Upper lobe of left lung (tissue), 6 donors: Measurements from ENCODE around the gene RHCE. TPM values are rescaled to one million over a fixed set of nuclear protein-coding genes. Genes with fewer than 3 reads are reported as not detected.
A peak's percentile ranks its signal among the peaks of the same experiment; 100 is the strongest.

ENCODE experiments used
- ATAC-seq, 2 donors: fragments of 200-7000 bp; cut with Tn5 transposase; one replicate each; pipeline ENCODE4 v1.9.1; 2022; ENCODE audit warnings: mild to moderate bottlenecking in 2 of 2, moderate library complexity in 2 of 2; ENCODE audit not compliant: low FRiP score in 2 of 2
- DNase-seq, 2 donors: peaks; one replicate each; pipeline ENCODE4 v3.0.0-alpha.2; 2019 to 2020
- H3K27ac ChIP-seq, 4 donors: fragments of 200-600 bp; sonication (generic); one replicate each; pipeline ENCODE4 v1.5.1; 2016 to 2019
- H3K27me3 ChIP-seq, 4 donors: fragments of 200-600 bp; sonication (generic); one replicate each; pipeline ENCODE4 v1.5.1; 2017 to 2019
- H3K36me3 ChIP-seq, 4 donors: fragments of 200-600 bp; sonication (generic); one replicate each; pipeline ENCODE4 v1.5.1; 2016 to 2019
- H3K4me1 ChIP-seq, 4 donors: fragments of 200-600 bp; sonication (generic); one replicate each; pipeline ENCODE4 v1.5.1; 2018 to 2019
- H3K4me3 ChIP-seq, 4 donors: fragments of 200-600 bp; sonication (generic); one replicate each; pipeline ENCODE4 v1.5.1; 2017 to 2019; ENCODE audit warnings: mild to moderate bottlenecking in 2 of 4, moderate library complexity in 1 of 4
- H3K9me3 ChIP-seq, 4 donors: fragments of 200-600 bp; sonication (generic); one replicate each; pipeline ENCODE4 v1.5.1; 2018 to 2019
- CTCF ChIP-seq, 6 experiments: fragments of 450-650 bp in 4 of 6; fragments of 200-600 bp in 2 of 6; sonication (generic) in 2 of 6; IDR thresholded peaks; one replicate each; pipeline ENCODE4 v1.5.1; 2016 to 2019; ENCODE audit warnings: antibody characterized with exemption in 6 of 6
- EP300 ChIP-seq, 4 donors: sonication (generic); formaldehyde crosslinking; IDR thresholded peaks; one replicate each; pipeline ENCODE4 v1.5.1; 2017; ENCODE audit warnings: antibody characterized with exemption in 4 of 4, control low read depth in 2 of 4
- POLR2A ChIP-seq, 4 donors: fragments of 450-650 bp; IDR thresholded peaks; one replicate each; pipeline ENCODE4 v1.5.1; 2016 to 2017; ENCODE audit warnings: antibody characterized with exemption in 4 of 4, mild to moderate bottlenecking in 2 of 4
- POLR2AphosphoS5 ChIP-seq, 2 donors: sonication (generic); formaldehyde crosslinking; IDR thresholded peaks; one replicate each; pipeline ENCODE4 v1.5.1; 2017; ENCODE audit warnings: antibody characterized with exemption in 2 of 2
- WGBS, 2 donors: methylation state at CpG; one replicate each; pipeline ENCODE4 v1.1.5; 2017 to 2018; 5-methylcytosine and 5-hydroxymethylcytosine counted together
- total RNA-seq, 6 donors: library from RNA; depleted of rRNA in 4 of 6; stranded (reverse); fragments of >200 nt in 4 of 6; gene quantifications; one replicate each; pipeline versions ENCODE4 v1.1.0 to v1.2.1, GENCODE V29; 2016 to 2021
- donor health status: DM: no; HTN: no; CAD: no; lungs with moderate emphysema.
- donor health status: DM: no; HTN: yes; CAD: no; lungs with severe emphysema.

Gene RHCE
- total RNA-seq, 6 donors from 2014 or later, result 0.34 to 2.4 (median 2.1) TPM; not detected in 1

DNA sequence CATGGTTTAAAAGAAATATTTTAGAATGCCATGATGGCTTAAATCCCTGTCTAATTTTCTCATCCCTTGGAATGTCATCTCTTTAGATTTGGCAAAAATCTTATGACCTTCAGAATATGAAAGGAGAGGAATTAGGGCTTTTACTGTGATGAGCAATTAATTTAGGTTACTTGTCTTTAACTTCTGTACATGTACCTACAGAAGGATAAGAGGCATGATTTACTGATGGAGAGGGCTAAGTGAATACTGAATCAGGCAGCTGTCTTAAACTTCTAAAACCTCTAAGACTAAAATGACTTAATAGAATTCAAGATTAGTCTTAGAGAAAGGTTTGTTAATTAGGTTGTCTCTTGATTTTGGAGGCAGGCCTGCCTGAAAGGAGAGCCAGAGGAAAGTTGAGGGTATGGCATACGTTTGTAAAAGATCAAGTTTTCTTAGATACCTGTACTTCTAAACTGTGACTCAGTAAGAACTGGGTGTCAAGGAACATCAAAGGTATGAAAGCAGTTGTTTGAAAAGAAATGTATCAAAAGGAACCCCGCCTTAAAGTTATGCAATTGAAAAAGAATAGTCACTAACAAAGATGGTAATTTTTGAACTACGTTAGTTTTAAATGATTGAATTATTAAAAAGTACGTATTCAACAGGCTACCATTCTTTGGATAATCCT, 22.5 kb upstream of the RHCE start:
- Histone ChIP-seq H3K36me3 (peaks cover 0 to 7% (median 3%) of the 10 kb centered on the region in 4 donors), H3K9me3 (no peaks in the 10 kb centered on the region), H3K27ac (no peak overlapping the region), H3K27me3 (no peaks in the 10 kb centered on the region), H3K4me1 (peaks cover 0 to 2% (median 0%) of the 10 kb centered on the region in 4 donors), H3K4me3 (no peak overlapping the region)
- no peak for DNase-seq
- ATAC-seq, result no peak
- WGBS, 2 donors, result 83 to 88% methylated on average over 4 of the region's 4 CpGs
- TF ChIP-seq CTCF (IDR thresholded peaks at IDR 0.05) (no peak), POLR2AphosphoS5 (IDR thresholded peaks at IDR 0.05) (no peak), POLR2A (IDR thresholded peaks at IDR 0.05) (no peak), EP300 (IDR thresholded peaks at IDR 0.05) (no peak)

DNA sequence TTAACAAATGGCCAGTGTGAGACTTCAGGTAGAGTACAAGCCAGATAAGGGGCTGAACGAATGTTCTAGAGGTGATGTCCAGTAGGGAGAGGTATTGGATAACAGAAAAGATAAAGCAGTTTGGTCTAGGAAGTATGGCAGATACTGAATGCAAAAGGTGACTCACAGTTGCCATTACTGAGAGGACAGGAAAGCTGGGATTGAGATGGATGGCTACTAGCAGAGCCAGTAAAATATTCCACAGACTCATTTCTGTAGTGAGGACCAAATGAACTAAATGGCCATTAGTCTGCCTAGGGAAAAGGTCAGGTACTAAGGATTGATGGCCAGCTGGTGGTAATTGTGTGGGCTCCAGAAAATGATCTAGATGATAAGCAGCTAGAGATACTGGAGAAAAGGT, 21.6 kb upstream of the RHCE start:
- Histone ChIP-seq H3K36me3 (no peaks in the 10 kb centered on the region), H3K27ac (no peak overlapping the region), H3K4me1 (peaks cover 0 to 2% (median 0%) of the 10 kb centered on the region in 4 donors), H3K27me3 (no peaks in the 10 kb centered on the region), H3K4me3 (no peak overlapping the region), H3K9me3 (no peaks in the 10 kb centered on the region)
- DNase-seq (no peak), ATAC-seq (no peak)
- no peak for TF ChIP-seq CTCF (IDR thresholded peaks at IDR 0.05)
- no peak for TF ChIP-seq POLR2AphosphoS5 (IDR thresholded peaks at IDR 0.05)
- TF ChIP-seq EP300 (IDR thresholded peaks at IDR 0.05), result no peak
- TF ChIP-seq POLR2A (IDR thresholded peaks at IDR 0.05), result no peak
- 66 to 83% methylated on average over 1 of the region's 1 CpG for WGBS, 2 donors

DNA sequence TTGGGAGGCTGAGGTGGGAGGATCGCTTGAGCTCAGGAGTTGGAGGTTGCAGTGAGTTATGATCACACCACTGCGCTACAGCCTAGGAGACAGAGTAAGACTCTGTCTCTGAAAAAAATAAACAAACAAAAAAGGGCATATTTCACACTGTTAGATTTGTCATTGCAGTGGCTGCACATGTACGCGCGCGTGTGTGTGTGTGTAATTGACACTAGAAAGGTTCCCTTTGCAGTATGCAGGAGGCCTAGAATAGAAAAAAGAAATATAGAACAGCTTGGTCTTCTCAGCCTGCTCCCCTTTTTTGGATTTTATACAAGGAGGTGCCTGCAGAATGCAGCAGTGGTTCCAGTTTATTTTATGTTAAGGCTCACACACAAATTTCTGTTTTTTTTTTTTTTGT, 18.7 kb upstream of the RHCE start:
- ATAC-seq, result no peak
- Histone ChIP-seq H3K4me3 (no peak overlapping the region), H3K27me3 (no peaks in the 10 kb centered on the region), H3K27ac (no peak overlapping the region), H3K4me1 (peaks cover 23 to 25% (median 24%) of the 10 kb centered on the region in 4 donors), H3K36me3 (no peaks in the 10 kb centered on the region), H3K9me3 (no peaks in the 10 kb centered on the region)
- 97 to 100% methylated on average over 6 of the region's 6 CpGs for WGBS, 2 donors
- no peak for DNase-seq
- TF ChIP-seq EP300 (IDR thresholded peaks at IDR 0.05), result no peak
- TF ChIP-seq POLR2A (IDR thresholded peaks at IDR 0.05), result no peak

GRCh38 chr1:25437672-25438071, 17.0 kb upstream of the RHCE start:
- peaks cover 37 to 41% (median 39%) of the 10 kb centered on the region in 4 donors for H3K4me1 ChIP-seq
- no peak overlapping the region for H3K4me3 ChIP-seq
- no peaks in the 10 kb centered on the region for H3K27me3 ChIP-seq
- no peaks in the 10 kb centered on the region for H3K9me3 ChIP-seq
- WGBS, 2 donors, result 97 to 99% methylated on average over 8 of the region's 8 CpGs
- peaks cover 0 to 2% (median 0%) of the 10 kb centered on the region in 4 donors for H3K36me3 ChIP-seq
- no peak overlapping the region for H3K27ac ChIP-seq
- no peak for DNase-seq
- ATAC-seq, result no peak
- TF ChIP-seq EP300 (IDR thresholded peaks at IDR 0.05) (no peak), CTCF (IDR thresholded peaks at IDR 0.05) (no peak), POLR2A (IDR thresholded peaks at IDR 0.05) (no peak), POLR2AphosphoS5 (IDR thresholded peaks at IDR 0.05) (no peak)

DNA sequence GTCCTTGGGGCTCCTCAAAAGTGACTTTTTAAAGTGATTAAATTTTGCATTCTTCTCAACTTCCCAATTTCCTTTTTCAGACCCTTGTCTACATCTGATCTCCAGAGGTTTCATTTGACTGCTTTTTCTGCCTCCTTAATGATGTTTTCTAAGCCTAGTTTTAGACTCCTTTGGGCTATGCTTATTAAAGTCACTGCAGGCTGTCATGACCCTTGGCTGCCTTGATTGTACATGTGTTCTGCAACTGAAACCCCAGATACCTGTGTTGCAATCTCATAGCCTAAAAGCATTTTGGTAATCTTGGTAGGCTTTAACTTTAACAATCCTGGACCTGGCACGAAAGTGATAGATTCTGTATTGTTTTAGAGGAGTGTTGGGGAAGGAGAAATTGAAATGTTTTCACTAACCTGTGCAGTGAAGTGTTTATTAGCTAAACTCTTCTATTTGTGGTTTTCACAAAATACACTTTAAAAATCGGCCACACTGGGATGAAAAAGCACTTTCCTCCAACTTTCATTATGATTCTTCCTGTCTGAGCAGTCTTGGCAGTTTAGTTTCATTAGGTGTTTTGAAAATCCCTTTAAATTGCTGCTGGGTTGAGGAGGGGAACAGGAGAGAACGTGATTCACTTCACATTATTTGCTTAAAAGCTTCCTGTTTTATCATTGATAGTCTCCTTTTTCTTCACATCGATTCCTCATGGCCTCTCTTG, 14.9 kb upstream of the RHCE start:
- 7 to 11% methylated on average over 4 of the region's 4 CpGs for WGBS, 2 donors
- TF ChIP-seq POLR2AphosphoS5 (IDR thresholded peaks at IDR 0.05) (no peak), CTCF (IDR thresholded peaks at IDR 0.05) (no peak), POLR2A (IDR thresholded peaks at IDR 0.05) (no peak), EP300 (IDR thresholded peaks at IDR 0.05) (no peak)

More for the DNA sequence above, 14.9 kb upstream of the RHCE start:
- no peaks in the 10 kb centered on the region for H3K9me3 ChIP-seq
- DNase-seq (no peak), ATAC-seq (no peak)
- peaks cover 46 to 54% (median 46%) of the 10 kb centered on the region in 4 donors for H3K4me1 ChIP-seq
- H3K27ac ChIP-seq, result peak overlapping the region; percentile 3 to 62 (median 26)
- peaks cover 0 to 2% (median 0%) of the 10 kb centered on the region in 4 donors for H3K36me3 ChIP-seq
- peak overlapping the region in 1 of 4 donors; percentile 6 for H3K4me3 ChIP-seq
- H3K27me3 ChIP-seq, result no peaks in the 10 kb centered on the region
